Body of pancreas (tissue), 4 donors: ENCODE data around the gene SPAG9. TPM values are rescaled to one million over a fixed set of nuclear protein-coding genes. Genes with fewer than 3 reads are reported as not detected.

Source experiments
- ATAC-seq: fragments of 150-250 bp; one replicate; pipeline ENCODE4 v1.9.1; 2016
- DNase-seq, 4 donors: peaks; one replicate each; pipeline ENCODE4 v3.0.0-alpha.2; 2019
- H3K27ac ChIP-seq, 4 donors: fragments of 200-600 bp; sonication (generic); 1 replicate in 3 of 4; 2 replicates in 1 of 4; pipeline versions ENCODE4 v1.5.1 to v1.6.1; 2016 to 2019; ENCODE audit warnings: mild to moderate bottlenecking in 1 of 4, mixed read lengths in 1 of 4, moderate library complexity in 1 of 4
- H3K27me3 ChIP-seq, 2 donors: fragments of 200-600 bp; sonication (generic); one replicate each; pipeline ENCODE4 v1.6.0; 2016; ENCODE audit warnings: mild to moderate bottlenecking in 1 of 2
- H3K36me3 ChIP-seq, 2 donors: fragments of 200-600 bp; sonication (generic); replicated peaks in 1 of 2; 2 replicates each; pipeline ENCODE4 v1.5.1; 2016; ENCODE audit warnings: low read depth in 2 of 2; ENCODE audit not compliant: insufficient read depth in 1 of 2
- H3K4me1 ChIP-seq: fragments of 200-600 bp; sonication (generic); one replicate; pipeline ENCODE4 v1.6.0; 2016
- H3K4me3 ChIP-seq, 2 donors: fragments of 200-600 bp; sonication (generic); 1 replicate in 1 of 2; 2 replicates in 1 of 2; pipeline ENCODE4 v1.5.1; 2016 to 2019
- H3K9me3 ChIP-seq, 3 donors: fragments of 200-600 bp; sonication (generic); 1 replicate in 2 of 3; 2 replicates in 1 of 3; pipeline ENCODE4 v1.5.1; 2016
- POLR2A ChIP-seq, 3 donors: fragments of 450-650 bp; IDR thresholded peaks; one replicate each; pipeline ENCODE4 v1.6.1; 2016; ENCODE audit warnings: antibody characterized with exemption in 3 of 3, mild to moderate bottlenecking in 2 of 3
- WGBS, 2 donors: methylation state at CpG; one replicate each; pipeline ENCODE4 v1.1.5; 2017; 5-methylcytosine and 5-hydroxymethylcytosine counted together
- intact Hi-C: fragments of 100-400 bp; cut with DNase I; formaldehyde crosslinking; loops from one replicate; pipeline ENCODE4 v1.15.1; 2023
- total RNA-seq, 2 donors: library from RNA; depleted of rRNA; stranded (reverse); fragments of >200 nt; gene quantifications; one replicate each; pipeline ENCODE4 v1.1.0, GENCODE V29; 2016
- TF ChIP-seq, protein P1 (sequence below), 7 experiments: fragments of 450-650 bp in 4 of 7; fragments of 200-600 bp in 3 of 7; sonication (generic) in 3 of 7; IDR thresholded peaks; one replicate each; pipeline ENCODE4 v1.5.1; 2016 to 2019; ENCODE audit warnings: antibody characterized with exemption in 7 of 7

Gene SPAG9
- total RNA-seq, 2 donors from 2014 or later = 49.8 to 76.8 TPM

GRCh38 chr17:51012538-51012937, 108.1 kb downstream of the SPAG9 start:
- ATAC-seq (no peak), DNase-seq (no peak)
- Histone ChIP-seq H3K4me3 (no peak overlapping the region), H3K9me3 (no peaks in the 10 kb centered on the region), H3K36me3 (peaks cover 0 to 9% of the 10 kb centered on the region in 2 donors), H3K4me1 (peaks cover 14% of the 10 kb centered on the region), H3K27ac (no peak overlapping the region), H3K27me3 (no peaks in the 10 kb centered on the region)
- intact Hi-C loops = no loop called here
- TF ChIP-seq POLR2A (IDR thresholded peaks at IDR 0.05) = no peak
- TF ChIP-seq, protein P1, sequence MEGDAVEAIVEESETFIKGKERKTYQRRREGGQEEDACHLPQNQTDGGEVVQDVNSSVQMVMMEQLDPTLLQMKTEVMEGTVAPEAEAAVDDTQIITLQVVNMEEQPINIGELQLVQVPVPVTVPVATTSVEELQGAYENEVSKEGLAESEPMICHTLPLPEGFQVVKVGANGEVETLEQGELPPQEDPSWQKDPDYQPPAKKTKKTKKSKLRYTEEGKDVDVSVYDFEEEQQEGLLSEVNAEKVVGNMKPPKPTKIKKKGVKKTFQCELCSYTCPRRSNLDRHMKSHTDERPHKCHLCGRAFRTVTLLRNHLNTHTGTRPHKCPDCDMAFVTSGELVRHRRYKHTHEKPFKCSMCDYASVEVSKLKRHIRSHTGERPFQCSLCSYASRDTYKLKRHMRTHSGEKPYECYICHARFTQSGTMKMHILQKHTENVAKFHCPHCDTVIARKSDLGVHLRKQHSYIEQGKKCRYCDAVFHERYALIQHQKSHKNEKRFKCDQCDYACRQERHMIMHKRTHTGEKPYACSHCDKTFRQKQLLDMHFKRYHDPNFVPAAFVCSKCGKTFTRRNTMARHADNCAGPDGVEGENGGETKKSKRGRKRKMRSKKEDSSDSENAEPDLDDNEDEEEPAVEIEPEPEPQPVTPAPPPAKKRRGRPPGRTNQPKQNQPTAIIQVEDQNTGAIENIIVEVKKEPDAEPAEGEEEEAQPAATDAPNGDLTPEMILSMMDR (IDR thresholded peaks at IDR 0.05) = no peak
- WGBS, 2 donors = 88 to 91% methylated on average over 4 of the region's 4 CpGs

DNA sequence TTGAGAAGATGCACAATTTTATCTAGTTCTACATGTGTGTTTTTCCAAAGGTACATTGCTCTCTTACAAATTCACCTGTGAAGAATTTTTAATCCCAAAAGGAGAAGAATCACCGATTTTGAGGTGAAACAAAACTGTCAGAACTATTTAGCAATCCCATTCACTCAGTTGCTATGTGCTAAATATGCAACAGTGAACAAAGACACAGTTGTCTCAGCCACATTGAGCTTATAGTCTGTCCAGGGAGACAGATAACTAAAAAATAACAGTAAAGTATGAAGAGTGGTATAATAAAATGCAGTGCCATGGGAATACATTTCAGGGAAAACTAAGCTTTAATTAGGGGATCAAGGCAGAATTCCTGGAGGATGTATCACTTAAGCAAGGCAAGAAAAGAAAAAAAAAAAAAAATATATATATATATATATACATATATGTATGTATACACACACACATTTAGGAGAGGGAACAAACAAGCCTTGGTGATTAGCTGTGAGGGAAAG, 110.4 kb downstream of the SPAG9 start:
- H3K27ac ChIP-seq = no peak overlapping the region
- intact Hi-C loops = no loop called here
- peaks cover 0 to 23% of the 10 kb centered on the region in 2 donors for H3K36me3 ChIP-seq
- 13 to 46% methylated on average over 1 of the region's 1 CpG for WGBS, 2 donors
- H3K4me3 ChIP-seq = no peak overlapping the region
- H3K4me1 ChIP-seq = peaks cover 12% of the 10 kb centered on the region
- DNase-seq = no peak
- TF ChIP-seq POLR2A (IDR thresholded peaks at IDR 0.05) = no peak
- TF ChIP-seq, protein P1 (IDR thresholded peaks at IDR 0.05) = no peak
- no peak for ATAC-seq
- H3K27me3 ChIP-seq = no peaks in the 10 kb centered on the region
- no peaks in the 10 kb centered on the region for H3K9me3 ChIP-seq

DNA sequence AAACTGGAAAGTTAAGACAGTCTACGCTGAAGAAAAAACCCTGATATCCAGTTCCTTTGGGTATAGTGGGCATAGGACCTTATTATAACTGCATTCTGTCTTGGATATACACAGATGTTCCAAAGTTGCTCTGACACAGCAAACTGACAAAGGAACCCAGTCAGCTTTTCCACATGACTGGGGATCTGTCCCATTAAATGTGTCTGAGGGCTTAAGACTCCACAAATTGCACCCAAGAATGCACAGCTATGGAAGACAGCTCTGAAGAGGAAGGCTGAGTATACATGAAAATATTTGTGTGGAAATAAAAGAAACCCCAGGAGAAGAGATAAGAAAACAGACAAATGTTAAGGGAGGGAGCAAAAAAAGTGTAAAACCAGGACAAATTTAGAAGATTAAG, 114.1 kb downstream of the SPAG9 start:
- intact Hi-C loops = loop anchor here (10.0 kb wide), 1 partner anchor 148 kb away; the partner anchor contains the start of gene NME1
- no peak for TF ChIP-seq POLR2A (IDR thresholded peaks at IDR 0.05)
- TF ChIP-seq, protein P1 (IDR thresholded peaks at IDR 0.05) = no peak
- H3K4me1 ChIP-seq = peaks cover 10% of the 10 kb centered on the region
- no peak overlapping the region for H3K27ac ChIP-seq
- WGBS, 2 donors = 84 to 88% methylated on average over 1 of the region's 1 CpG
- no peak overlapping the region for H3K4me3 ChIP-seq
- ATAC-seq (no peak), DNase-seq (no peak)
- no peaks in the 10 kb centered on the region for H3K27me3 ChIP-seq
- H3K9me3 ChIP-seq = no peaks in the 10 kb centered on the region
- H3K36me3 ChIP-seq = peaks cover 0 to 24% of the 10 kb centered on the region in 2 donors

DNA sequence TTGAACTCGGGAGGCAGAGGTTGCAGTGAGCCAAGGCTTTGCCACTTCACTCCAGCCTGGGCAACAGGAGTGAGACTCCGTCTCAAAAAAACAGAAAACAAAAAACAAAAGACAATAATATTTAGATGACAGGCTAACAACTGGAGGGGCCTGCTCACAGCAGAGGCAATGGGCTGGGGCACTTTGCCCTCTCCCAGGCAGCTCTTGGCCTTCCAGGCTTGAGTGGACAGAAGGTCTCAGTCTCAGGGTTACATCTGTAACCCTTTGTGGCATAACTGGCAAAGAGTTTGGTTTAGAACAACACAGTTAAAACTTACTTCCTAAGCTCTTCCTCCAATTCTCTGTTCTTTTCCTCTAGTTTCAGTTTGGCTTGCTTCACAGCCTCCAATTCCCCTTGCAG, 114.9 kb downstream of the SPAG9 start:
- Histone ChIP-seq H3K4me3 (no peak overlapping the region), H3K27me3 (no peaks in the 10 kb centered on the region), H3K36me3 (peaks cover 0 to 24% of the 10 kb centered on the region in 2 donors), H3K4me1 (peaks cover 10% of the 10 kb centered on the region), H3K9me3 (no peaks in the 10 kb centered on the region), H3K27ac (no peak overlapping the region)
- ATAC-seq (no peak), DNase-seq (no peak)
- intact Hi-C loops = loop anchor here (10.0 kb wide), 1 partner anchor 149 kb away; the partner anchor contains the start of gene NME1
- no peak for TF ChIP-seq POLR2A (IDR thresholded peaks at IDR 0.05)
- TF ChIP-seq, protein P1 (IDR thresholded peaks at IDR 0.05) = no peak
- WGBS, 2 donors = 76 to 98% methylated on average over 2 of the region's 2 CpGs

GRCh38 chr17:51004249-51004648, 116.4 kb downstream of the SPAG9 start:
- TF ChIP-seq POLR2A (IDR thresholded peaks at IDR 0.05) = no peak
- TF ChIP-seq, protein P1 (IDR thresholded peaks at IDR 0.05) = no peak
- Histone ChIP-seq H3K36me3 (peaks cover 0 to 25% of the 10 kb centered on the region in 2 donors), H3K27me3 (no peaks in the 10 kb centered on the region), H3K27ac (no peak overlapping the region), H3K9me3 (no peaks in the 10 kb centered on the region), H3K4me1 (peaks cover 8% of the 10 kb centered on the region), H3K4me3 (no peak overlapping the region)
- intact Hi-C loops = loop anchor here (10.0 kb wide), 1 partner anchor 151 kb away; the partner anchor contains the start of gene NME1
- WGBS, 2 donors = 82 to 93% methylated on average over 1 of the region's 1 CpG
- DNase-seq (no peak), ATAC-seq (no peak)
